Mammary microvascular endothelial cell (primary cell): ENCODE results near the gene GABRP. TPM values are rescaled to one million over a fixed set of nuclear protein-coding genes. Genes with fewer than 3 reads are reported as not detected.

Experiments
- total RNA-seq: library from RNA; depleted of rRNA; stranded (reverse); fragments of >200 nt; gene quantifications from 2 replicates; pipeline ENCODE4 v1.2.3, GENCODE V29; 2015

The GABRP gene
- total RNA-seq: 1.5 and 2.7 TPM in 2 replicates

GRCh38 chr5:170783498-170784247 is at the start of gene GABRP:
GABRP (plus strand) TSS chr5:170783725; CDS start chr5:170788616, 4,891 bp downstream.

GRCh38 chr5:170861917-170862766 is 78.6 kb downstream of the GABRP start, which contains the start of gene RANBP17:
RANBP17 (plus strand) TSS chr5:170862018.

Other genes starting within 250 kb of the GABRP start
- gene RANBP17, start 78.3 kb downstream of the GABRP start, total RNA-seq: 2.9 and 11.9 TPM in 2 replicates